ENCODE results near the gene CDR2.

- no peak for TF ChIP-seq EZH2 (IDR thresholded peaks at IDR 0.05)
- TF ChIP-seq CTCF (IDR thresholded peaks at IDR 0.05), result no peak
These were observed 61.3 kb downstream of the CDR2 start for GRCh38 chr16:22312897-22313781.

Measured in neural progenitor cell (in vitro differentiated cells).